ENCODE results near the gene CACUL1.

GRCh38 chr10:118798231-118798662, 43.5 kb upstream of the CACUL1 start:
- no peak for TF ChIP-seq CTCF (IDR thresholded peaks at IDR 0.05; ENCODE audit: insufficient read depth, low read depth, low read length)
- no peak for TF ChIP-seq EZH2 (IDR thresholded peaks at IDR 0.05; ENCODE audit: insufficient read depth, low read length)

Data from astrocyte (in vitro differentiated cells and primary cell).